ENCODE data around the gene LARP1.

- TF ChIP-seq ZNF687 (IDR thresholded peaks at IDR 0.05) = no peak
- no peak for TF ChIP-seq EZH2 (IDR thresholded peaks at IDR 0.05; ENCODE audit: borderline replicate concordance, control insufficient read depth, low read depth, low read length)
- TF ChIP-seq E2F4 (IDR thresholded peaks at IDR 0.05; ENCODE audit: low read depth, low read length) = no peak
- no peak for TF ChIP-seq CUX1 (IDR thresholded peaks at IDR 0.05; ENCODE audit: insufficient replicate concordance, low read depth, low read length)
Measured at GRCh38 chr5:154743812-154744211, 11.4 kb upstream of the LARP1 start.

Data from GM12878 (cell line).